SK-N-SH treated with all-trans-retinoic acid at 6 μM for 48 hours (cell line): ENCODE measurements around the gene TRIM33.

Experiments used
- ARNTL ChIP-seq: fragments of 450-650 bp; formaldehyde crosslinking; IDR thresholded peaks from 2 replicates; pipeline ENCODE4 v1.5.0; 2020; ENCODE audit warnings: low read depth, mild to moderate bottlenecking, moderate library complexity, borderline replicate concordance
- ESRRG ChIP-seq: fragments of 250-450 bp; sonication (Bioruptor Pico); IDR thresholded peaks from 2 replicates; pipeline ENCODE4 v1.6.1; 2021; ENCODE audit warnings: mild to moderate bottlenecking
- PPARA ChIP-seq: fragments of 250-450 bp; sonication (Bioruptor Pico); IDR thresholded peaks from 2 replicates; pipeline ENCODE4 v1.5.0; 2020; ENCODE audit warnings: mild to moderate bottlenecking, borderline replicate concordance
- RARB ChIP-seq: fragments of 250-450 bp; sonication (Bioruptor Pico); IDR thresholded peaks from 2 replicates; pipeline ENCODE4 v1.8.0; 2021; ENCODE audit warnings: mild to moderate bottlenecking, moderate library complexity
- ZFP30 ChIP-seq: fragments of 450-650 bp; formaldehyde crosslinking; IDR thresholded peaks from 2 replicates; pipeline ENCODE4 v1.5.0; 2022; ENCODE audit warnings: mild to moderate bottlenecking, moderate library complexity
- TF ChIP-seq, protein P1 (sequence below): fragments of 250-450 bp; sonication (Bioruptor Pico); IDR thresholded peaks from 2 replicates; pipeline ENCODE4 v1.8.0; 2020; ENCODE audit warnings: mild to moderate bottlenecking, moderate library complexity, borderline replicate concordance

DNA sequence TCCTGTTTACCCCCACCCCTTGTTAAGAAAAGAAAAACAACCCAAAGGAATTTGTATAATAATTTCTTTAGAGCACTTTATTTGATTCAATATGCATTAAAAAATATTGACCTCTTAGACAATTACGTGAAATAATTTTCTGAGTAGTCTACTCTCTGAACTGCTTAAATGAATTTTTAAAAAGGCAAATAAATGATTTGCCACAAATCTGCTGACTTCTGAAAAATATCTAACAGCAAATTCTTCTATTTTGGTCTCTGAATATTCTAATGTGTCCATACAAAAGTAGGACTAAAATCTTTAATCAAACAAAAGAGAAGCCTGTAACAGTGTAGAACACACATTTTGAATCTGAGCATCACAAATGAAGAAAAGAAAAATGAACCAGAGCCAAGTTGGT is 115.1 kb downstream of the TRIM33 start:
- TF ChIP-seq ZFP30 (CRISPR knock-in tag) = no peak
- TF ChIP-seq PPARA (CRISPR knock-in tag) = no peak
- TF ChIP-seq ARNTL (CRISPR knock-in tag) = no peak
- no peak for TF ChIP-seq RARB (CRISPR knock-in tag)
- TF ChIP-seq, protein P1, sequence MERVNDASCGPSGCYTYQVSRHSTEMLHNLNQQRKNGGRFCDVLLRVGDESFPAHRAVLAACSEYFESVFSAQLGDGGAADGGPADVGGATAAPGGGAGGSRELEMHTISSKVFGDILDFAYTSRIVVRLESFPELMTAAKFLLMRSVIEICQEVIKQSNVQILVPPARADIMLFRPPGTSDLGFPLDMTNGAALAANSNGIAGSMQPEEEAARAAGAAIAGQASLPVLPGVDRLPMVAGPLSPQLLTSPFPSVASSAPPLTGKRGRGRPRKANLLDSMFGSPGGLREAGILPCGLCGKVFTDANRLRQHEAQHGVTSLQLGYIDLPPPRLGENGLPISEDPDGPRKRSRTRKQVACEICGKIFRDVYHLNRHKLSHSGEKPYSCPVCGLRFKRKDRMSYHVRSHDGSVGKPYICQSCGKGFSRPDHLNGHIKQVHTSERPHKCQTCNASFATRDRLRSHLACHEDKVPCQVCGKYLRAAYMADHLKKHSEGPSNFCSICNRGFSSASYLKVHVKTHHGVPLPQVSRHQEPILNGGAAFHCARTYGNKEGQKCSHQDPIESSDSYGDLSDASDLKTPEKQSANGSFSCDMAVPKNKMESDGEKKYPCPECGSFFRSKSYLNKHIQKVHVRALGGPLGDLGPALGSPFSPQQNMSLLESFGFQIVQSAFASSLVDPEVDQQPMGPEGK (CRISPR knock-in tag) = no peak
- TF ChIP-seq ESRRG (CRISPR knock-in tag) = no peak
